ENCODE results near the gene XXYLT1.

Gene XXYLT1

GRCh38 chr3:195151402-195151801 is 119.6 kb downstream of the XXYLT1 start:
- no peak for DNase-seq (ENCODE audit: low read depth in 2 of 2)

- no peak for DNase-seq (ENCODE audit: low read depth in 2 of 2)
Observed at GRCh38 chr3:195150181-195151118, 120.5 kb downstream of the XXYLT1 start.

- DNase-seq (ENCODE audit: low read depth in 2 of 2) = no peak
Observed at GRCh38 chr3:195149292-195150030, 121.5 kb downstream of the XXYLT1 start.

GRCh38 chr3:195148549-195148948 is 122.4 kb downstream of the XXYLT1 start:
- DNase-seq (ENCODE audit: low read depth in 2 of 2) = no peak

- DNase-seq (ENCODE audit: low read depth in 2 of 2) = peak; percentile 10 to 15
Observed at GRCh38 chr3:195147649-195148080, 123.3 kb downstream of the XXYLT1 start.

GRCh38 chr3:195146131-195146530 is 124.8 kb downstream of the XXYLT1 start:
- DNase-seq (ENCODE audit: low read depth in 2 of 2) = no peak

GRCh38 chr3:195145579-195145978 is 125.4 kb downstream of the XXYLT1 start:
- DNase-seq (ENCODE audit: low read depth in 2 of 2) = no peak

GRCh38 chr3:195143221-195143620 is 127.7 kb downstream of the XXYLT1 start:
- DNase-seq (ENCODE audit: low read depth in 2 of 2) = no peak

- no peak for DNase-seq (ENCODE audit: low read depth in 2 of 2)
Observed at GRCh38 chr3:195142519-195142918, 128.4 kb downstream of the XXYLT1 start.

- DNase-seq (ENCODE audit: low read depth in 2 of 2) = no peak
Observed at GRCh38 chr3:195140816-195141793, 129.9 kb downstream of the XXYLT1 start.

- no peak for DNase-seq (ENCODE audit: low read depth in 2 of 2)
Observed at GRCh38 chr3:195140410-195140809, 130.5 kb downstream of the XXYLT1 start.

GRCh38 chr3:195139876-195140240 is 131.1 kb downstream of the XXYLT1 start:
- no peak for DNase-seq (ENCODE audit: low read depth in 2 of 2)

- no peak for DNase-seq (ENCODE audit: low read depth in 2 of 2)
Observed at GRCh38 chr3:195139091-195139875, 131.7 kb downstream of the XXYLT1 start.

- DNase-seq (ENCODE audit: low read depth in 2 of 2) = no peak
Observed at GRCh38 chr3:195137638-195138588, 133.0 kb downstream of the XXYLT1 start.

- no peak for DNase-seq (ENCODE audit: low read depth in 2 of 2)
Observed at GRCh38 chr3:195135917-195136316, 135.0 kb downstream of the XXYLT1 start.

GRCh38 chr3:195134431-195134830 is 136.5 kb downstream of the XXYLT1 start:
- DNase-seq (ENCODE audit: low read depth in 2 of 2) = no peak

GRCh38 chr3:195133462-195133861 is 137.5 kb downstream of the XXYLT1 start:
- DNase-seq (ENCODE audit: low read depth in 2 of 2) = peak; percentile 29 to 38

- DNase-seq (ENCODE audit: low read depth in 2 of 2) = no peak
Observed at GRCh38 chr3:195133013-195133412, 137.9 kb downstream of the XXYLT1 start.

GRCh38 chr3:195131176-195131575 is 139.8 kb downstream of the XXYLT1 start:
- DNase-seq (ENCODE audit: low read depth in 2 of 2) = no peak

All from stimulated activated CD4-positive, alpha-beta T cell treated with anti-CD3 and anti-CD28 coated beads, Interleukin-15, amount 100 ng/mL, for 48 hours (primary cell).